HL-60/S4 treated with retinoic acid at 250 ng/mL for 4 days and 3 days (cell line): ENCODE data around the gene CACUL1.
"Not testable (repeated sequence)": the region's sequence is repeated elsewhere in the genome, so short reads cannot be mapped to it uniquely, and the experiment has no call there.

ENCODE experiments used
- in situ Hi-C: fragments of 300-500 bp; cut with MboI; formaldehyde crosslinking; loops from 2 replicates; pipeline ENCODE4 v1.7.0; 2022; ENCODE audit warnings: low sequenced_read_pairs

CACUL1 gene

GRCh38 chr10:118754556-118755423, at the start of gene CACUL1:
Gene CACUL1 (minus strand): TSS chr10:118754970. CDS start chr10:118754762, 208 bp downstream.
- in situ Hi-C loops = no loop called here

GRCh38 chr10:118804262-118804773, 49.5 kb upstream of the CACUL1 start:
- in situ Hi-C loops = no loop called here

GRCh38 chr10:118802126-118802793, 47.5 kb upstream of the CACUL1 start:
- in situ Hi-C loops = no loop called here

GRCh38 chr10:118800920-118801319, 46.1 kb upstream of the CACUL1 start:
- in situ Hi-C loops = no loop called here

DNA sequence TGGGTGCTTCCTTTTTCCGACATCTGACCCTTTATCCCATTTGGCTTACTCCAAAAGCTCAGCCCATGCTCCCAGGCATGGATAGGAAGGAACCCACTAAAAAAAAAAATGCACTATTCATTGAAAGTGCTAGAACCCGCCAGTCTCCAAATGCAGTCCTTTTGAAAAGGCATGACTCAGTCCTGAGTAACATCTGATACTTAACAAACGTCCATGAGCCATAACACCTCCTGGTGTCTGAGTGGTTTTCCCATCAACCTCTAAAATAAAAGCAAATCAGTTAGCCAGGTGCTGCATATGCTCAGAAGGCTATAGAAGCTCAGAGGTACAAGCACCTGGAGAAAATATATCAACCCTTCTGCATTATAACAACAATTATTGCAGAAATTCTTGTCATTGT, 45.0 kb upstream of the CACUL1 start:
- in situ Hi-C loops = no loop called here

- in situ Hi-C loops = no loop called here
These were observed 43.5 kb upstream of the CACUL1 start for GRCh38 chr10:118798231-118798662.

- in situ Hi-C loops = not testable (repeated sequence)
These were observed 40.2 kb upstream of the CACUL1 start for GRCh38 chr10:118794971-118795370.

GRCh38 chr10:118793545-118793944, 38.8 kb upstream of the CACUL1 start:
- in situ Hi-C loops = no loop called here

DNA sequence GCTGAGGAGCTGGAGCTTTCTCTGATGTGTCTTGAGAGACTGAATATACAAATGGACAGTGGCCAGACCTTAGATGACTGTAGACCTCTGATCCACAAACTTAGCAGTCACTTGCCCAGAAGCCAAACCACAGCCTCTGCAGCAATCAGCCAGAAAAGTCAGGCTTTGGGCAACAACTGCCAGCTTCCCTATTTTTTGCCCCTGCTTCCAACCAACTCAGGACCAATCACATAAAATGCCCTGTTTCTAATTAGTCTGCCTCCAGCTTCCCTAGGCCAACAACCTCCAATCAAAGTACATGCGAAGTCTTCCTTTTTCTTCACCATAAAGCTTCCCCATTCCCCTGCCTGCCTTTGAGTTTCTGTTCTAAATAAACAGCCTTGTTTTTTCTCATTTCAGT, 37.8 kb upstream of the CACUL1 start:
- in situ Hi-C loops = no loop called here

DNA sequence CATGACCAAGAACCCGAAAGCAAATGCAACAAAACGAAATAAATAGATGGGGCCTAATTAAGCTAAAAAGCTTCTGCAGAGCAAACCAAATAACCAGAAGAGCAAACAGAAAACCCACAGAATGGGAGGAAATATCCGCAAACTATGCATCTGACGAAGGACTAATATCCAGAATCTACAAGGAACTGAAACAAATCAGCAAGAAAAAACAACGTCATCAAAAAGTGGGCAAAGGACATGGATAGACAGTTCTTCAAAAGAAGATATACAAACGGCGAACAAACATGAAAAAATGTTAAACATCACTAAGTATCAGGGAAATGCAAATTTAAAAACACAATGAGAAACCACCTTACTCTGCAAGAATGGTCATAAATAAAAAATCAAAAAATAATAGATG, 35.3 kb upstream of the CACUL1 start:
- in situ Hi-C loops = no loop called here

- in situ Hi-C loops = no loop called here
These were observed 30.8 kb upstream of the CACUL1 start for GRCh38 chr10:118785551-118785950.

- in situ Hi-C loops = no loop called here
These were observed 29.2 kb upstream of the CACUL1 start for GRCh38 chr10:118783776-118784545.

GRCh38 chr10:118782916-118783465, 28.2 kb upstream of the CACUL1 start:
- in situ Hi-C loops = not testable (repeated sequence)

- in situ Hi-C loops = no loop called here
These were observed 26.8 kb upstream of the CACUL1 start for GRCh38 chr10:118781541-118781940.

DNA sequence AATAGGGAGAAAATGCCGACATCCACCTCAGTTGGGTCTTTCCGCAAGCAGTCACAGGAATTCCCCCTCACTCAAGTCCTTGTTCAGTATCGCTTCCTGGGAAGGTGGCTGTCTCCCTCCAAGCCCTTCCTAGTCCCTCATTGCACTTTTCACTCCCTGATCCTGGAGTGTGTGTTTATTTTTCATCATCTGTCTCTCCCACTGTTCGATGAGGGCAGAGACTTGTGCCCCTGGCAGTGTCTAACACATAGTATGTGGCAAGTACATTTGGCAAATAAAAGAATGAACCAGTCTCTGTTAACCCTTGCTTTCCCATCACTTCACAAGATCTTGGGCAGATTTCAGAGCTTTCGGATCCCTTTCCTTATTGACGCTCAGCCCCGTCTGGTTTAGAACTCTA, 24.0 kb upstream of the CACUL1 start:
- in situ Hi-C loops = no loop called here

GRCh38 chr10:118776960-118777359, 22.2 kb upstream of the CACUL1 start:
- in situ Hi-C loops = no loop called here

DNA sequence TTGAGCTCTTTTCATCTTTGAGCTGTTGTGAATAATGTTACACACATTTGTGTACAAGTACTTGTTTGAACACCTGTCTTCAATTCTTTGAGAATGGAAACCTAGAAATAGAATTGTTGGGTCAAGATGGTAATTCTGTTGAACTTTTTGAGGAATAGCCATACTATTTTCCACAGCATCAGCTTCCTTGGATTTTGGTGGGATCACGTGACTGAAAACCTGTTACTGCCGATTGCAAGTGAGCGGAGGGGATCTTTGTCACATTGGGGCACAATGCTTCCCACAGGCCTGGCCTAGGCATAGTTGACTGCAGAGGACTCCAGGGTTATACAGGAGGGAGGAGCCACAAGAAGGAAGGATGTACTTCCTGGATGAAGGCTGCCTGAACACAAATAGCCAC, 21.3 kb upstream of the CACUL1 start:
- in situ Hi-C loops = no loop called here

DNA sequence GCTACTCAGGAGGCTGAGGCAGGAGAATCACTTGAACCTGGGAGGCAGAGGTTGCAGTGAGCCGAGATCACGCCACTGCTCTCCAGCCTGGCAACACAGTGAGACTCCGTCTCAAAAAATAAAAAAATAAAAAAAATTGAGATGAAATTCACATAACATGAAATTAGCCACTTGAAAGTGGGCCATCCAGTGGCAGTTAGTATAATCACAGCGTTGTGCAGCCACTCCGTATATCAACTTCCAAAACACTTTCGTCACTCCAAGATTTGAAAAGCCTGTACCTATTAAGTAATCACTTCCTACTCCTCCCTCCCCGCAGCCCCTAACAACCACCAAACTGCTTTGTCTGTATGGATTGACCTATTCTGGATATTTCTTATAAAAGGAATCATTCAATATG, 20.7 kb upstream of the CACUL1 start:
- in situ Hi-C loops = no loop called here

- in situ Hi-C loops = no loop called here
These were observed 18.3 kb upstream of the CACUL1 start for GRCh38 chr10:118773041-118773440.

DNA sequence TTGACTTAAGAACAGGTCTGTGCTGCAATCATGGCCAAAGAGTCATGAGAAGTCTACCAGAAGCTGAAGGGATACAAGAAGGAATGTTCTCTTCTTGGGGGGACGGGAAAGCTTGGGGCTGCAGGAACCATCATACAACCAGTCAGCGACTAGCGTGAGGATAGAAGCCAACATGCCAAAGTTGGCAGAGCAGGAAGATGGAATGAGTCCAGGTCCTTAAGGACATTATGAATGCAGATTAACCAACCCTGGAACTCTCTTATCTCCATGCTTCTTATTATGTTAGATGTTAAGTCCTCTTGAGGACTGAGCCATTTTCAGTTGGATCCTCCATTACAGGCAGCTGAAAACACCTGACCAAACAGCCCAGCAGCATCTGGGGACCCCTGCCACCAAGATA, 17.2 kb upstream of the CACUL1 start:
- in situ Hi-C loops = no loop called here
